ENCODE results near the gene SLC44A5.

GRCh38 chr1:75305061-75305460 lies 305.9 kb downstream of the SLC44A5 start:
- no peak for TF ChIP-seq CTCF (IDR thresholded peaks at IDR 0.05)
- no peak for TF ChIP-seq POLR2A (IDR thresholded peaks at IDR 0.05)
